ENCODE results near the gene POLD3. TPM values are rescaled to one million over a fixed set of nuclear protein-coding genes. Genes with fewer than 3 reads are reported as not detected.

Gene POLD3
- total RNA-seq, 3 donors from 2014 or later (not counting 1 experiment from before 2014, with no cell fraction given) = 9.4 to 10.6 (median 9.6) TPM

- H3K27me3 ChIP-seq (ENCODE audit: control insufficient read depth, insufficient read depth, low read length) = no peaks in the 10 kb centered on the region
- H3K4me1 ChIP-seq (ENCODE audit: control insufficient read depth, insufficient read depth, low read length) = no peaks in the 10 kb centered on the region
- DNase-seq = no peak
- no peak overlapping the region for H3K4me3 Mint-ChIP-seq
- WGBS (ENCODE audit: insufficient coverage) = 100% methylated on average over 4 of the region's 5 CpGs
- no peaks in the 10 kb centered on the region for H3K36me3 Mint-ChIP-seq
- no peaks in the 10 kb centered on the region for H3K9me3 Mint-ChIP-seq
- H3K4me1 Mint-ChIP-seq = peaks cover 0 to 9% of the 10 kb centered on the region in 2 donors
- no peak for ATAC-seq
- TF ChIP-seq CTCF (IDR thresholded peaks at IDR 0.05) = no peak
- H3K27ac ChIP-seq (ENCODE audit: low read length) = no peak overlapping the region
- peaks cover 14% of the 10 kb centered on the region for H3K36me3 ChIP-seq (ENCODE audit: control insufficient read depth, insufficient read depth, low read length)
- no peaks in the 10 kb centered on the region for H3K27me3 Mint-ChIP-seq (ENCODE audit: low read depth in 2 of 2)
- intact Hi-C loops (cut with micrococcal nuclease) = no loop called here
- H3K9me3 ChIP-seq (ENCODE audit: control insufficient read depth, insufficient read depth, low read length) = no peaks in the 10 kb centered on the region
- no peak overlapping the region for H3K27ac Mint-ChIP-seq
- no peak overlapping the region for H3K4me3 ChIP-seq (ENCODE audit: low read length)
Observed at GRCh38 chr11:74626604-74627003, 34.2 kb downstream of the POLD3 start.

GRCh38 chr11:74627381-74627780 lies 35.0 kb downstream of the POLD3 start:
- Mint-ChIP-seq H3K36me3 (no peaks in the 10 kb centered on the region), H3K4me1 (peaks cover 0 to 9% of the 10 kb centered on the region in 2 donors), H3K4me3 (no peak overlapping the region), H3K27me3 (ENCODE audit: low read depth in 2 of 2) (no peaks in the 10 kb centered on the region), H3K9me3 (no peaks in the 10 kb centered on the region), H3K27ac (no peak overlapping the region)
- WGBS (ENCODE audit: insufficient coverage) = 100% methylated on average over 2 of the region's 3 CpGs
- no peak for DNase-seq
- no peak for TF ChIP-seq CTCF (IDR thresholded peaks at IDR 0.05)
- no peaks in the 10 kb centered on the region for H3K9me3 ChIP-seq (ENCODE audit: control insufficient read depth, insufficient read depth, low read length)
- H3K4me3 ChIP-seq (ENCODE audit: low read length) = no peak overlapping the region
- intact Hi-C loops (cut with micrococcal nuclease) = no loop called here
- H3K27me3 ChIP-seq (ENCODE audit: control insufficient read depth, insufficient read depth, low read length) = no peaks in the 10 kb centered on the region
- no peaks in the 10 kb centered on the region for H3K4me1 ChIP-seq (ENCODE audit: control insufficient read depth, insufficient read depth, low read length)
- no peak overlapping the region for H3K27ac ChIP-seq (ENCODE audit: low read length)
- ATAC-seq = no peak
- H3K36me3 ChIP-seq (ENCODE audit: control insufficient read depth, insufficient read depth, low read length) = peaks cover 20% of the 10 kb centered on the region

- H3K36me3 Mint-ChIP-seq = peaks cover 6% of the 10 kb centered on the region
- ATAC-seq = no peak
- H3K27ac ChIP-seq (ENCODE audit: low read length) = no peak overlapping the region
- no peaks in the 10 kb centered on the region for H3K9me3 ChIP-seq (ENCODE audit: control insufficient read depth, insufficient read depth, low read length)
- no peaks in the 10 kb centered on the region for H3K27me3 Mint-ChIP-seq (ENCODE audit: low read depth in 2 of 2)
- no peak overlapping the region for H3K4me3 Mint-ChIP-seq
- intact Hi-C loops (cut with micrococcal nuclease) = no loop called here
- no peaks in the 10 kb centered on the region for H3K27me3 ChIP-seq (ENCODE audit: control insufficient read depth, insufficient read depth, low read length)
- H3K36me3 ChIP-seq (ENCODE audit: control insufficient read depth, insufficient read depth, low read length) = peaks cover 28% of the 10 kb centered on the region
- no peak for DNase-seq
- H3K4me1 Mint-ChIP-seq = peaks cover 0 to 9% of the 10 kb centered on the region in 2 donors
- H3K4me1 ChIP-seq (ENCODE audit: control insufficient read depth, insufficient read depth, low read length) = no peaks in the 10 kb centered on the region
- TF ChIP-seq CTCF (IDR thresholded peaks at IDR 0.05) = no peak
- no peak overlapping the region for H3K4me3 ChIP-seq (ENCODE audit: low read length)
- WGBS (ENCODE audit: insufficient coverage) = no CpG with 5 or more reads among the region's 2 CpGs
- H3K9me3 Mint-ChIP-seq = no peaks in the 10 kb centered on the region
- no peak overlapping the region for H3K27ac Mint-ChIP-seq
Observed at GRCh38 chr11:74630043-74630442, 37.7 kb downstream of the POLD3 start.
